ENCODE data around the gene SPATS2L. TPM values are rescaled to one million over a fixed set of nuclear protein-coding genes. Genes with fewer than 3 reads are reported as not detected.

Gene SPATS2L
- total and polyA plus RNA-seq, 2 of the 13 experiments (the other 11 are each of a cell fraction or from before 2014, with no cell fraction given) = 154 to 212 TPM

GRCh38 chr2:200306196-200306930 lies at the start of gene SPATS2L (continued):
- TF ChIP-seq, protein P1, sequence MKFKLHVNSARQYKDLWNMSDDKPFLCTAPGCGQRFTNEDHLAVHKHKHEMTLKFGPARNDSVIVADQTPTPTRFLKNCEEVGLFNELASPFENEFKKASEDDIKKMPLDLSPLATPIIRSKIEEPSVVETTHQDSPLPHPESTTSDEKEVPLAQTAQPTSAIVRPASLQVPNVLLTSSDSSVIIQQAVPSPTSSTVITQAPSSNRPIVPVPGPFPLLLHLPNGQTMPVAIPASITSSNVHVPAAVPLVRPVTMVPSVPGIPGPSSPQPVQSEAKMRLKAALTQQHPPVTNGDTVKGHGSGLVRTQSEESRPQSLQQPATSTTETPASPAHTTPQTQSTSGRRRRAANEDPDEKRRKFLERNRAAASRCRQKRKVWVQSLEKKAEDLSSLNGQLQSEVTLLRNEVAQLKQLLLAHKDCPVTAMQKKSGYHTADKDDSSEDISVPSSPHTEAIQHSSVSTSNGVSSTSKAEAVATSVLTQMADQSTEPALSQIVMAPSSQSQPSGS (CRISPR knock-in tag; IDR thresholded peaks at IDR 0.05) = peak; percentile 89; the same call in 1 of the 2 replicates
- TF ChIP-seq ZNF737 (CRISPR knock-in tag; IDR thresholded peaks at IDR 0.05; ENCODE audit: borderline replicate concordance) = no peak
- peak; percentile 46; the same call in 1 of the 2 replicates for TF ChIP-seq ZBTB49 (CRISPR knock-in tag; IDR thresholded peaks at IDR 0.05; ENCODE audit: borderline replicate concordance)
- TF ChIP-seq ZNF136 (CRISPR knock-in tag; IDR thresholded peaks at IDR 0.05; ENCODE audit: low read depth) = peak; percentile 64; the same call in 1 of the 2 replicates
- no peak for TF ChIP-seq ZNF879 (CRISPR knock-in tag; IDR thresholded peaks at IDR 0.05)
- no peak for TF ChIP-seq ZNF468 (CRISPR knock-in tag; IDR thresholded peaks at IDR 0.05)
- no peak for TF ChIP-seq PRMT3 (CRISPR knock-in tag; IDR thresholded peaks at IDR 0.05; ENCODE audit: borderline replicate concordance, low read depth)
- no peak for TF ChIP-seq ZNF383 (CRISPR knock-in tag; IDR thresholded peaks at IDR 0.05; ENCODE audit: borderline replicate concordance)
- 0 out of 2 replicates have a peak, but pooled peaks have one; percentile 54 for TF ChIP-seq ZNF747 (CRISPR knock-in tag; IDR thresholded peaks at IDR 0.05; ENCODE audit: borderline replicate concordance)
- peak; percentile 90 for TF ChIP-seq REPIN1 (CRISPR knock-in tag; IDR thresholded peaks at IDR 0.05; ENCODE audit: borderline replicate concordance, low read depth)
- TF ChIP-seq BRD4 (CRISPR knock-in tag; IDR thresholded peaks at IDR 0.05) = no peak
- no peak for TF ChIP-seq ZKSCAN1 (IDR thresholded peaks at IDR 0.05; ENCODE audit: low read length)
- TF ChIP-seq ZNF597 (CRISPR knock-in tag; IDR thresholded peaks at IDR 0.05) = no peak
- TF ChIP-seq ZNF577 (CRISPR knock-in tag; IDR thresholded peaks at IDR 0.05; ENCODE audit: borderline replicate concordance, low read depth) = no peak
- no peak for TF ChIP-seq ZNF160 (CRISPR knock-in tag; IDR thresholded peaks at IDR 0.05)
- TF ChIP-seq TBX3 (IDR thresholded peaks at IDR 0.05; ENCODE audit: borderline replicate concordance) = peak; percentile 76; the same call in 1 of the 2 replicates
- TF ChIP-seq, protein P2, sequence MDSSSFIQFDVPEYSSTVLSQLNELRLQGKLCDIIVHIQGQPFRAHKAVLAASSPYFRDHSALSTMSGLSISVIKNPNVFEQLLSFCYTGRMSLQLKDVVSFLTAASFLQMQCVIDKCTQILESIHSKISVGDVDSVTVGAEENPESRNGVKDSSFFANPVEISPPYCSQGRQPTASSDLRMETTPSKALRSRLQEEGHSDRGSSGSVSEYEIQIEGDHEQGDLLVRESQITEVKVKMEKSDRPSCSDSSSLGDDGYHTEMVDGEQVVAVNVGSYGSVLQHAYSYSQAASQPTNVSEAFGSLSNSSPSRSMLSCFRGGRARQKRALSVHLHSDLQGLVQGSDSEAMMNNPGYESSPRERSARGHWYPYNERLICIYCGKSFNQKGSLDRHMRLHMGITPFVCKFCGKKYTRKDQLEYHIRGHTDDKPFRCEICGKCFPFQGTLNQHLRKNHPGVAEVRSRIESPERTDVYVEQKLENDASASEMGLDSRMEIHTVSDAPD (CRISPR knock-in tag; IDR thresholded peaks at IDR 0.05) = peak; percentile 73; the same call in 1 of the 2 replicates
- peak; percentile 64; the same call in 1 of the 2 replicates for TF ChIP-seq KMT2A (CRISPR knock-in tag; IDR thresholded peaks at IDR 0.05)
